ENCODE data around the gene CSMD2. TPM values are rescaled to one million over a fixed set of nuclear protein-coding genes. Genes with fewer than 3 reads are reported as not detected.

Gene CSMD2
- total and polyA plus RNA-seq, 7 donors: 0.02 to 0.32 (median 0.10) TPM

GRCh38 chr1:33697816-33698215, 467.2 kb downstream of the CSMD2 start:
- H3K4me1 ChIP-seq: no peaks in the 10 kb centered on the region
- no peaks in the 10 kb centered on the region for H3K9me3 ChIP-seq
- H3K27me3 ChIP-seq (ENCODE audit: insufficient read depth in 3 of 3, low read length in 2 of 3): peaks cover 0 to 8% (median 0%) of the 10 kb centered on the region in 3 donors
- ATAC-seq (no peak), DNase-seq (no peak)
- WGBS, 3 donors: 67 to 70% (median 67%) methylated on average over 2 of the region's 2 CpGs
- no peaks in the 10 kb centered on the region for H3K36me3 ChIP-seq (ENCODE audit: insufficient read depth in 1 of 2, low read depth in 1 of 2)
- TF ChIP-seq CTCF (IDR thresholded peaks at IDR 0.05): no peak
- intact Hi-C loops (cut with DNase I): no loop called here
- H3K4me3 ChIP-seq: no peak overlapping the region
- no peak overlapping the region for H3K27ac ChIP-seq

- intact Hi-C loops (cut with DNase I): no loop called here
- H3K4me1 ChIP-seq: no peaks in the 10 kb centered on the region
- H3K9me3 ChIP-seq: no peaks in the 10 kb centered on the region
- no peaks in the 10 kb centered on the region for H3K36me3 ChIP-seq (ENCODE audit: insufficient read depth in 1 of 2, low read depth in 1 of 2)
- peaks cover 0 to 8% (median 0%) of the 10 kb centered on the region in 3 donors for H3K27me3 ChIP-seq (ENCODE audit: insufficient read depth in 3 of 3, low read length in 2 of 3)
- DNase-seq (no peak), ATAC-seq (no peak)
- no peak overlapping the region for H3K27ac ChIP-seq
- WGBS, 3 donors: 61 to 77% (median 64%) methylated on average over 2 of the region's 2 CpGs
- H3K4me3 ChIP-seq: no peak overlapping the region
- TF ChIP-seq CTCF (IDR thresholded peaks at IDR 0.05): no peak
These were observed 468.1 kb downstream of the CSMD2 start for GRCh38 chr1:33696962-33697361.

- no peaks in the 10 kb centered on the region for H3K4me1 ChIP-seq
- 72 to 82% (median 80%) methylated on average over 1 of the region's 1 CpG for WGBS, 3 donors
- peaks cover 0 to 8% (median 0%) of the 10 kb centered on the region in 3 donors for H3K27me3 ChIP-seq (ENCODE audit: insufficient read depth in 3 of 3, low read length in 2 of 3)
- H3K27ac ChIP-seq: no peak overlapping the region
- no peak for ATAC-seq
- intact Hi-C loops (cut with DNase I): no loop called here
- H3K4me3 ChIP-seq: no peak overlapping the region
- H3K36me3 ChIP-seq (ENCODE audit: insufficient read depth in 1 of 2, low read depth in 1 of 2): no peaks in the 10 kb centered on the region
- no peaks in the 10 kb centered on the region for H3K9me3 ChIP-seq
- no peak for TF ChIP-seq CTCF (IDR thresholded peaks at IDR 0.05)
- no peak for DNase-seq
These were observed 468.7 kb downstream of the CSMD2 start for GRCh38 chr1:33696311-33696710.

- WGBS, 3 donors: 88 to 94% (median 91%) methylated on average over 7 of the region's 7 CpGs
- intact Hi-C loops (cut with DNase I): no loop called here
- TF ChIP-seq CTCF (IDR thresholded peaks at IDR 0.05): no peak
- peaks cover 0 to 8% (median 0%) of the 10 kb centered on the region in 3 donors for H3K27me3 ChIP-seq (ENCODE audit: insufficient read depth in 3 of 3, low read length in 2 of 3)
- no peaks in the 10 kb centered on the region for H3K36me3 ChIP-seq (ENCODE audit: insufficient read depth in 1 of 2, low read depth in 1 of 2)
- no peaks in the 10 kb centered on the region for H3K9me3 ChIP-seq
- DNase-seq (no peak), ATAC-seq (no peak)
- H3K4me3 ChIP-seq: no peak overlapping the region
- no peak overlapping the region for H3K27ac ChIP-seq
- H3K4me1 ChIP-seq: no peaks in the 10 kb centered on the region
These were observed 472.5 kb downstream of the CSMD2 start for GRCh38 chr1:33692206-33693188.

Measured in psoas muscle (tissue), 8 donors.